Measurements from ENCODE around the gene IL1B. TPM values are rescaled to one million over a fixed set of nuclear protein-coding genes. Genes with fewer than 3 reads are reported as not detected.

The IL1B gene
- total RNA-seq, 4 donors from 2014 or later: 0.26 TPM; not detected in 3

GRCh38 chr2:112881217-112881985, 44.8 kb upstream of the IL1B start:
- Histone ChIP-seq H3K9me3 (no peaks in the 10 kb centered on the region), H3K27ac (no peak overlapping the region), H3K4me3 (no peak overlapping the region), H3K36me3 (no peaks in the 10 kb centered on the region), H3K4me1 (no peaks in the 10 kb centered on the region), H3K27me3 (no peaks in the 10 kb centered on the region)
- DNase-seq: no peak
- intact Hi-C loops (cut with DNase I; ENCODE audit: low total_unique reads): no loop called here
- TF ChIP-seq CTCF (IDR thresholded peaks at IDR 0.05) (no peak), POLR2A (IDR thresholded peaks at IDR 0.05) (no peak)

- H3K9me3 ChIP-seq: no peaks in the 10 kb centered on the region
- DNase-seq: no peak
- H3K4me1 ChIP-seq: no peaks in the 10 kb centered on the region
- no peaks in the 10 kb centered on the region for H3K27me3 ChIP-seq
- intact Hi-C loops (cut with DNase I; ENCODE audit: low total_unique reads): no loop called here
- H3K36me3 ChIP-seq: no peaks in the 10 kb centered on the region
- H3K4me3 ChIP-seq: no peak overlapping the region
- TF ChIP-seq POLR2A (IDR thresholded peaks at IDR 0.05) (no peak), CTCF (IDR thresholded peaks at IDR 0.05) (no peak)
- no peak overlapping the region for H3K27ac ChIP-seq
Measured at GRCh38 chr2:112880696-112881095, 44.1 kb upstream of the IL1B start.

- DNase-seq: no peak
- Histone ChIP-seq H3K27ac (no peak overlapping the region), H3K4me1 (no peaks in the 10 kb centered on the region), H3K36me3 (no peaks in the 10 kb centered on the region), H3K27me3 (no peaks in the 10 kb centered on the region), H3K4me3 (no peak overlapping the region), H3K9me3 (no peaks in the 10 kb centered on the region)
- intact Hi-C loops (cut with DNase I; ENCODE audit: low total_unique reads): no loop called here
- no peak for TF ChIP-seq POLR2A (IDR thresholded peaks at IDR 0.05)
- TF ChIP-seq CTCF (IDR thresholded peaks at IDR 0.05): no peak
Measured at GRCh38 chr2:112880091-112880531, 43.5 kb upstream of the IL1B start.

- no peak for TF ChIP-seq CTCF (IDR thresholded peaks at IDR 0.05)
- no peak for TF ChIP-seq POLR2A (IDR thresholded peaks at IDR 0.05)
- Histone ChIP-seq H3K27ac (no peak overlapping the region), H3K4me3 (no peak overlapping the region), H3K9me3 (no peaks in the 10 kb centered on the region), H3K4me1 (no peaks in the 10 kb centered on the region), H3K36me3 (no peaks in the 10 kb centered on the region), H3K27me3 (no peaks in the 10 kb centered on the region)
- intact Hi-C loops (cut with DNase I; ENCODE audit: low total_unique reads): no loop called here
- DNase-seq: no peak
Measured at GRCh38 chr2:112879491-112880041, 43.0 kb upstream of the IL1B start.

GRCh38 chr2:112877423-112877822, 40.8 kb upstream of the IL1B start:
- no peaks in the 10 kb centered on the region for H3K36me3 ChIP-seq
- no peaks in the 10 kb centered on the region for H3K27me3 ChIP-seq
- H3K27ac ChIP-seq: no peak overlapping the region
- no peaks in the 10 kb centered on the region for H3K4me1 ChIP-seq
- intact Hi-C loops (cut with DNase I; ENCODE audit: low total_unique reads): no loop called here
- TF ChIP-seq CTCF (IDR thresholded peaks at IDR 0.05) (no peak), POLR2A (IDR thresholded peaks at IDR 0.05) (no peak)
- H3K4me3 ChIP-seq: no peak overlapping the region
- H3K9me3 ChIP-seq: no peaks in the 10 kb centered on the region
- DNase-seq: no peak

All from uterus (tissue), 4 donors.